Naive B cell (primary cell): ENCODE results near the gene FAAH2. TPM values are rescaled to one million over a fixed set of nuclear protein-coding genes. Genes with fewer than 3 reads are reported as not detected.
"Not testable (repeated sequence)": the region's sequence is repeated elsewhere in the genome, so short reads cannot be mapped to it uniquely, and the experiment has no call there.

Source experiments
- ATAC-seq, 2 donors: fragments of 150-1000 bp; cut with Tn5 transposase; 2 replicates each; pipeline ENCODE4 v1.10.0; 2021; ENCODE audit warnings: low read depth in 2 of 2, mild to moderate bottlenecking in 2 of 2, moderate library complexity in 2 of 2
- DNase-seq: peaks from one replicate; pipeline ENCODE4 v3.0.0; 2022
- H3K27ac Mint-ChIP-seq, 6 donors: one replicate each; pipeline ENCODE4 v1.8.0; 2020 to 2022; ENCODE audit warnings: mild to moderate bottlenecking in 6 of 6, mixed read lengths in 6 of 6, moderate library complexity in 5 of 6, inconsistent platforms in 2 of 6
- H3K27me3 Mint-ChIP-seq, 3 donors: one replicate each; pipeline ENCODE4 v1.8.0; 2021 to 2022; ENCODE audit warnings: mixed read lengths in 3 of 3, mild to moderate bottlenecking in 1 of 3
- H3K36me3 Mint-ChIP-seq, 2 donors: one replicate each; pipeline ENCODE4 v1.8.0; 2020 to 2022; ENCODE audit warnings: mixed read lengths in 2 of 2, inconsistent platforms in 1 of 2, mild to moderate bottlenecking in 1 of 2
- H3K4me1 Mint-ChIP-seq, 3 donors: one replicate each; pipeline ENCODE4 v1.8.0; 2020 to 2022; ENCODE audit warnings: mixed read lengths in 3 of 3, inconsistent platforms in 1 of 3, mild to moderate bottlenecking in 1 of 3, moderate library complexity in 1 of 3
- H3K4me3 Mint-ChIP-seq, 8 donors: one replicate each; pipeline ENCODE4 v1.8.0; 2020 to 2022; ENCODE audit warnings: mild to moderate bottlenecking in 8 of 8, mixed read lengths in 8 of 8, moderate library complexity in 8 of 8, inconsistent platforms in 2 of 8
- H3K9me3 Mint-ChIP-seq, 7 donors: one replicate each; pipeline ENCODE4 v1.8.0; 2020 to 2022; ENCODE audit warnings: mixed read lengths in 7 of 7, mild to moderate bottlenecking in 5 of 7, inconsistent platforms in 2 of 7, moderate library complexity in 1 of 7
- polyA plus RNA-seq, 6 donors: library from polyadenylated mRNA; unstranded; fragments of 300-500 nt; fragmentation: Illumina TruSeq; gene quantifications; one replicate each; pipeline ENCODE4 v1.2.3, GENCODE V29; 2021; ENCODE audit warnings: low read depth in 6 of 6

FAAH2 gene
- 1 to 10 TPM in 1 of 6 donors, under 1 TPM in 2, not detected in 3; 0.63 to 1.5 (median 0.78) TPM for polyA plus RNA-seq

- peaks cover 0 to 8% (median 8%) of the 10 kb centered on the region in 3 donors for H3K27me3 Mint-ChIP-seq
- ATAC-seq (peak; percentile 76 to 83), DNase-seq (no peak)
- H3K9me3 Mint-ChIP-seq: peaks cover 0 to 8% (median 0%) of the 10 kb centered on the region in 7 donors
- peak within 1 kb of the TSS; percentile 31 to 89 (median 72) for H3K4me3 Mint-ChIP-seq
- H3K36me3 Mint-ChIP-seq: no peaks in the 10 kb centered on the region
- peak within 1 kb of the TSS in 3 of 6 donors; percentile 6 to 41 (median 9) for H3K27ac Mint-ChIP-seq
- peaks cover 2 to 10% (median 10%) of the 10 kb centered on the region in 3 donors for H3K4me1 Mint-ChIP-seq
Measured at GRCh38 chrX:57286507-57287251, at the start of gene FAAH2. Gene FAAH2 (plus strand): TSS chrX:57286706. CDS start chrX:57286826, 120 bp downstream.

GRCh38 chrX:57241967-57242366, 44.5 kb upstream of the FAAH2 start:
- Mint-ChIP-seq H3K4me1 (no peaks in the 10 kb centered on the region), H3K9me3 (peaks cover 4 to 40% (median 21%) of the 10 kb centered on the region in 7 donors), H3K27ac (peak overlapping the region in 1 of 6 donors; percentile 22), H3K27me3 (no peaks in the 10 kb centered on the region), H3K36me3 (peaks cover 0 to 8% of the 10 kb centered on the region in 2 donors), H3K4me3 (no peak overlapping the region)
- DNase-seq (no peak), ATAC-seq (no peak)

GRCh38 chrX:57251965-57252364, 34.5 kb upstream of the FAAH2 start:
- DNase-seq (no peak), ATAC-seq (no peak)
- Mint-ChIP-seq H3K4me3 (no peak overlapping the region), H3K4me1 (no peaks in the 10 kb centered on the region), H3K9me3 (peaks cover 0 to 58% (median 34%) of the 10 kb centered on the region in 7 donors), H3K36me3 (peaks cover 0 to 9% of the 10 kb centered on the region in 2 donors), H3K27me3 (no peaks in the 10 kb centered on the region), H3K27ac (peak overlapping the region in 1 of 6 donors; percentile 21)

- no peaks in the 10 kb centered on the region for H3K27me3 Mint-ChIP-seq
- ATAC-seq: no peak
- no peaks in the 10 kb centered on the region for H3K36me3 Mint-ChIP-seq
- H3K4me3 Mint-ChIP-seq: no peak overlapping the region
- H3K4me1 Mint-ChIP-seq: no peaks in the 10 kb centered on the region
- no peak overlapping the region for H3K27ac Mint-ChIP-seq
- H3K9me3 Mint-ChIP-seq: peaks cover 0 to 23% (median 10%) of the 10 kb centered on the region in 7 donors
- no peak for DNase-seq
Measured at GRCh38 chrX:57265126-57265525, 21.4 kb upstream of the FAAH2 start.

- H3K27ac Mint-ChIP-seq: no peak overlapping the region
- H3K4me3 Mint-ChIP-seq: no peak overlapping the region
- H3K9me3 Mint-ChIP-seq: peaks cover 0 to 23% (median 10%) of the 10 kb centered on the region in 7 donors
- no peaks in the 10 kb centered on the region for H3K27me3 Mint-ChIP-seq
- no peaks in the 10 kb centered on the region for H3K36me3 Mint-ChIP-seq
- H3K4me1 Mint-ChIP-seq: no peaks in the 10 kb centered on the region
- DNase-seq (no peak), ATAC-seq (no peak)
Measured at GRCh38 chrX:57266275-57266674, 20.2 kb upstream of the FAAH2 start.

- Mint-ChIP-seq H3K4me1 (no peaks in the 10 kb centered on the region), H3K27ac (no peak overlapping the region), H3K27me3 (no peaks in the 10 kb centered on the region), H3K36me3 (no peaks in the 10 kb centered on the region), H3K4me3 (peak overlapping the region in 1 of 8 donors; percentile 6), H3K9me3 (peaks cover 0 to 23% (median 10%) of the 10 kb centered on the region in 7 donors)
- no peak for ATAC-seq
- DNase-seq: no peak
Measured at GRCh38 chrX:57266871-57267270, 19.6 kb upstream of the FAAH2 start.

- ATAC-seq: no peak
- H3K4me1 Mint-ChIP-seq: no peaks in the 10 kb centered on the region
- H3K36me3 Mint-ChIP-seq: no peaks in the 10 kb centered on the region
- peaks cover 0 to 23% (median 10%) of the 10 kb centered on the region in 7 donors for H3K9me3 Mint-ChIP-seq
- no peaks in the 10 kb centered on the region for H3K27me3 Mint-ChIP-seq
- H3K27ac Mint-ChIP-seq: no peak overlapping the region
- DNase-seq: no peak
- H3K4me3 Mint-ChIP-seq: peak overlapping the region in 1 of 8 donors; percentile 6
Measured at GRCh38 chrX:57267308-57267707, 19.2 kb upstream of the FAAH2 start.

GRCh38 chrX:57270980-57271379, 15.5 kb upstream of the FAAH2 start:
- Mint-ChIP-seq H3K36me3 (no peaks in the 10 kb centered on the region), H3K4me1 (no peaks in the 10 kb centered on the region), H3K27me3 (no peaks in the 10 kb centered on the region), H3K4me3 (no peak overlapping the region), H3K9me3 (peaks cover 4 to 23% (median 14%) of the 10 kb centered on the region in 7 donors), H3K27ac (no peak overlapping the region)
- ATAC-seq (no peak), DNase-seq (no peak)

- peak overlapping the region in 1 of 6 donors; percentile 18 for H3K27ac Mint-ChIP-seq
Measured at GRCh38 chrX:57282568-57282967, 3.9 kb upstream of the FAAH2 start.

GRCh38 chrX:57285001-57285400, 1.5 kb upstream of the FAAH2 start:
- Mint-ChIP-seq H3K9me3 (peaks cover 0 to 17% (median 4%) of the 10 kb centered on the region in 7 donors), H3K4me1 (peaks cover 2 to 10% (median 10%) of the 10 kb centered on the region in 3 donors), H3K4me3 (peak overlapping the region in 1 of 8 donors; percentile 43), H3K27me3 (peaks cover 0 to 8% (median 8%) of the 10 kb centered on the region in 3 donors), H3K36me3 (no peaks in the 10 kb centered on the region), H3K27ac (no peak overlapping the region)
- ATAC-seq (no peak), DNase-seq (no peak)

More at GRCh38 chrX:57282568-57282967, 3.9 kb upstream of the FAAH2 start:
- peaks cover 0 to 26% (median 11%) of the 10 kb centered on the region in 7 donors for H3K9me3 Mint-ChIP-seq
- ATAC-seq (no peak), DNase-seq (no peak)
- no peaks in the 10 kb centered on the region for H3K36me3 Mint-ChIP-seq
- peaks cover 2 to 10% (median 10%) of the 10 kb centered on the region in 3 donors for H3K4me1 Mint-ChIP-seq
- no peak overlapping the region for H3K4me3 Mint-ChIP-seq
- H3K27me3 Mint-ChIP-seq: peaks cover 0 to 8% (median 8%) of the 10 kb centered on the region in 3 donors

GRCh38 chrX:57289089-57289488, 2.6 kb downstream of the FAAH2 start:
- DNase-seq: no peak
- H3K36me3 Mint-ChIP-seq: no peaks in the 10 kb centered on the region

GRCh38 chrX:57294961-57295360, 8.5 kb downstream of the FAAH2 start:
- no peak overlapping the region for H3K4me3 Mint-ChIP-seq
- no peak overlapping the region for H3K27ac Mint-ChIP-seq

More at GRCh38 chrX:57289089-57289488, 2.6 kb downstream of the FAAH2 start:
- H3K4me1 Mint-ChIP-seq: peaks cover 2 to 10% (median 10%) of the 10 kb centered on the region in 3 donors
- no peak overlapping the region for H3K4me3 Mint-ChIP-seq
- H3K27me3 Mint-ChIP-seq: peaks cover under 1 to 8% (median 8%) of the 10 kb centered on the region in 3 donors
- no peak overlapping the region for H3K27ac Mint-ChIP-seq
- peaks cover 0 to 4% (median 0%) of the 10 kb centered on the region in 7 donors for H3K9me3 Mint-ChIP-seq
- no peak for ATAC-seq

GRCh38 chrX:57295679-57296078, 9.2 kb downstream of the FAAH2 start:
- H3K4me1 Mint-ChIP-seq, DNase-seq, H3K36me3 Mint-ChIP-seq, H3K27ac Mint-ChIP-seq, H3K27me3 Mint-ChIP-seq, H3K9me3 Mint-ChIP-seq, ATAC-seq, H3K4me3 Mint-ChIP-seq: not testable (repeated sequence)

More at GRCh38 chrX:57294961-57295360, 8.5 kb downstream of the FAAH2 start:
- Mint-ChIP-seq H3K27me3 (peaks cover 0 to 8% (median 0%) of the 10 kb centered on the region in 3 donors), H3K4me1 (no peaks in the 10 kb centered on the region), H3K36me3 (no peaks in the 10 kb centered on the region), H3K9me3 (peaks cover 0 to 6% (median 4%) of the 10 kb centered on the region in 7 donors)
- no peak for DNase-seq
- ATAC-seq: no peak
